MCF 10A (cell line): ENCODE measurements around the gene SLC27A2. TPM values are rescaled to one million over a fixed set of nuclear protein-coding genes. Genes with fewer than 3 reads are reported as not detected.

Experiments
- BruUV-seq: library from RNA; stranded (reverse); fragments of 400-500 nt; replicated peaks from 2 replicates; lab custom pipeline; 2021; lab: Mats Ljungman, UMichigan
- CTCF ChIA-PET: fragments of 300-600 bp; sonication (Branson Sonifier 250); formaldehyde crosslinking; extraction: SDS; loops from one replicate; lab custom pipeline; 2021; ENCODE audit warnings: antibody characterized with exemption, inconsistent platforms; lab: Yijun Ruan, JAX
- POLR2A ChIA-PET: fragments of 300-600, 350-650 bp; sonication (Branson Sonifier 250); formaldehyde crosslinking; extraction: SDS; loops from one replicate; lab custom pipeline; 2020; ENCODE audit warnings: antibody characterized with exemption, inconsistent platforms; lab: Yijun Ruan, JAX
- DNase-seq: peaks from one replicate; pipeline ENCODE4 v3.0.0-alpha.2; 2018; ENCODE audit not compliant: unreplicated experiment
- H3K27ac Mint-ChIP-seq: one replicate; pipeline ENCODE4 v1.8.0; 2022; ENCODE audit warnings: mild to moderate bottlenecking, low read depth, mixed read lengths; ENCODE audit not compliant: unreplicated experiment
- H3K27me3 Mint-ChIP-seq: one replicate; pipeline ENCODE4 v1.8.0; 2022; ENCODE audit warnings: mixed read lengths; ENCODE audit not compliant: insufficient read depth, unreplicated experiment
- H3K36me3 Mint-ChIP-seq: one replicate; pipeline ENCODE4 v1.8.0; 2022; ENCODE audit warnings: mild to moderate bottlenecking, moderate library complexity, mixed read lengths; ENCODE audit not compliant: insufficient read depth, unreplicated experiment
- H3K4me1 Mint-ChIP-seq: one replicate; pipeline ENCODE4 v1.8.0; 2022; ENCODE audit warnings: mixed read lengths; ENCODE audit not compliant: insufficient read depth, unreplicated experiment
- H3K4me3 Mint-ChIP-seq: one replicate; pipeline ENCODE4 v1.8.0; 2022; ENCODE audit warnings: mild to moderate bottlenecking, moderate library complexity, mixed read lengths; ENCODE audit not compliant: unreplicated experiment
- H3K9me3 Mint-ChIP-seq: one replicate; pipeline ENCODE4 v1.8.0; 2022; ENCODE audit warnings: mixed read lengths; ENCODE audit not compliant: unreplicated experiment
- intact Hi-C: fragments of 100-400 bp; cut with micrococcal nuclease; formaldehyde crosslinking; loops from 2 replicates; pipeline ENCODE4 v1.14.1; 2022
- total RNA-seq: library from RNA; stranded (reverse); gene quantifications from 2 replicates; pipeline ENCODE4 v1.2.3, GENCODE V29; 2022
- TF ChIP-seq, protein P1 (sequence below): fragments of 200-600 bp; IDR thresholded peaks from one replicate; pipeline ENCODE4 v1.8.0; 2022; ENCODE audit warnings: antibody characterized with exemption, mild to moderate bottlenecking; ENCODE audit not compliant: unreplicated experiment

Gene SLC27A2
- total RNA-seq, 1 experiment from 2014 or later: 0.84 TPM

DNA sequence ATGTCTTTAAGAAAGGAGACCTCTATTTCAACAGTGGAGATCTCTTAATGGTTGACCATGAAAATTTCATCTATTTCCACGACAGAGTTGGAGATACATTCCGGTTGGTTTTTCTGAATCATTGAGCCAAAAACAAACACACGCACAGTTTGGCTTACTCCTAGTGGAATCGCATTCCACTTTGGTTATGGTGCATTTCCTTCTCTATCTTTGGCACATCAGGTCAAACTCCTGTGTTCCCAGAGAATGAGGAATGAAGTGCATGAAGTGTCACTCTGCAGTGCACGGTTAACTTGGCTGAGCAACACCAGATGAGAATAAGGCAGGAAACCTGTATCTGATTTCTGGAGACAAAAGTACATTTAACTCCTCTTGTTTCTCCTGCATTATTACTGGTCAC, 45.1 kb downstream of the SLC27A2 start:
- H3K27me3 Mint-ChIP-seq: no peaks in the 10 kb centered on the region
- intact Hi-C loops: no loop called here
- no peaks in the 10 kb centered on the region for H3K9me3 Mint-ChIP-seq
- no TSS peak for BruUV-seq
- DNase-seq: no peak
- ChIA-PET POLR2A (no interaction called here), CTCF (no interaction called here)
- no peak overlapping the region for H3K27ac Mint-ChIP-seq
- H3K4me3 Mint-ChIP-seq: no peak overlapping the region
- no peaks in the 10 kb centered on the region for H3K4me1 Mint-ChIP-seq
- H3K36me3 Mint-ChIP-seq: peaks cover 6% of the 10 kb centered on the region
- TF ChIP-seq, protein P1, sequence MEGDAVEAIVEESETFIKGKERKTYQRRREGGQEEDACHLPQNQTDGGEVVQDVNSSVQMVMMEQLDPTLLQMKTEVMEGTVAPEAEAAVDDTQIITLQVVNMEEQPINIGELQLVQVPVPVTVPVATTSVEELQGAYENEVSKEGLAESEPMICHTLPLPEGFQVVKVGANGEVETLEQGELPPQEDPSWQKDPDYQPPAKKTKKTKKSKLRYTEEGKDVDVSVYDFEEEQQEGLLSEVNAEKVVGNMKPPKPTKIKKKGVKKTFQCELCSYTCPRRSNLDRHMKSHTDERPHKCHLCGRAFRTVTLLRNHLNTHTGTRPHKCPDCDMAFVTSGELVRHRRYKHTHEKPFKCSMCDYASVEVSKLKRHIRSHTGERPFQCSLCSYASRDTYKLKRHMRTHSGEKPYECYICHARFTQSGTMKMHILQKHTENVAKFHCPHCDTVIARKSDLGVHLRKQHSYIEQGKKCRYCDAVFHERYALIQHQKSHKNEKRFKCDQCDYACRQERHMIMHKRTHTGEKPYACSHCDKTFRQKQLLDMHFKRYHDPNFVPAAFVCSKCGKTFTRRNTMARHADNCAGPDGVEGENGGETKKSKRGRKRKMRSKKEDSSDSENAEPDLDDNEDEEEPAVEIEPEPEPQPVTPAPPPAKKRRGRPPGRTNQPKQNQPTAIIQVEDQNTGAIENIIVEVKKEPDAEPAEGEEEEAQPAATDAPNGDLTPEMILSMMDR: no peak

DNA sequence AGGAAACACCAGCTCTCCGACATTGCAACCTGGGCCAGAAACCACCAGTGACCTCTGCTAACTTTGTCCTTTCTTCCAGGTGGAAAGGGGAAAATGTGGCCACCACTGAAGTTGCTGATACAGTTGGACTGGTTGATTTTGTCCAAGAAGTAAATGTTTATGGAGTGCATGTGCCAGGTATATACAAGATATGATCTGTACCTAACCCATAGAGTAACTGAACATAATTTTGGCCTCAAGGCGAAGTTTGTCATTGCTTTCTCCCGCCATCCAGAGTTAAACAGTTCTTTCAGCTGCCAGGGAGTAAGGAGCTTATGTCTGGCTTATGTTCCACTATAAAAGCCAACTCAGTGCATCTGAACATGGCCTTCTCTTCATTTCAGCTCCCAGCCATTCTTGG, 46.9 kb downstream of the SLC27A2 start:
- Mint-ChIP-seq H3K27me3 (no peaks in the 10 kb centered on the region), H3K36me3 (peaks cover 6% of the 10 kb centered on the region), H3K4me1 (no peaks in the 10 kb centered on the region), H3K9me3 (no peaks in the 10 kb centered on the region), H3K27ac (no peak overlapping the region), H3K4me3 (no peak overlapping the region)
- POLR2A ChIA-PET: no interaction called here
- intact Hi-C loops: no loop called here
- DNase-seq: no peak
- no TSS peak for BruUV-seq
- TF ChIP-seq, protein P1: no peak
- CTCF ChIA-PET: interaction anchor here (0.5 to 1.0 kb wide), 2 partner anchors 43 to 81 kb away, joined by 3 to 5 read pairs; no protein-coding TSS in a partner anchor

DNA sequence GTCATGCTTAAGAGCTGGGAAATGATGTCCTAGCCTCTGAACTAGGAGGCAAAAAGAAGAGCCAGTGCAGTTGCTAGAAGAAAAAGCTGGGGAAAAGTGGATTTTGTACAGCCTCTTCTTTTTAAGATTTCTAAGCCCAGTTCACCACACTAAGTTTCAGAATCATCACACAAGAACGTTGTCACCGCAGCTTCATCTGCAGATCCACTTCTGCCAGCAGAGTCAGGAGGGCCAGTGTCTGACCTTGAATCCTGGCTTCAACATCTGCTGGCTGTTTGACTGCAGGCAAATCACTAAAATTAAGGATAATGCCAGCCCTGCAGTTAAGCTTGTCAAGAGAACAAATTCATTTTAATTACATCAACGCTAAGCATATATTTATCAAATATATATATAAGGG, 47.3 kb downstream of the SLC27A2 start:
- ChIA-PET POLR2A (no interaction called here), CTCF (interaction anchor here (0.5 to 1.0 kb wide), 3 partner anchors 19 to 81 kb away, joined by 3 to 5 read pairs (median 3); no protein-coding TSS in a partner anchor)
- Mint-ChIP-seq H3K27ac (no peak overlapping the region), H3K27me3 (no peaks in the 10 kb centered on the region), H3K9me3 (no peaks in the 10 kb centered on the region), H3K36me3 (peaks cover 6% of the 10 kb centered on the region), H3K4me3 (no peak overlapping the region), H3K4me1 (no peaks in the 10 kb centered on the region)
- DNase-seq: no peak
- intact Hi-C loops: no loop called here
- TF ChIP-seq, protein P1: no peak
- BruUV-seq: no TSS peak

DNA sequence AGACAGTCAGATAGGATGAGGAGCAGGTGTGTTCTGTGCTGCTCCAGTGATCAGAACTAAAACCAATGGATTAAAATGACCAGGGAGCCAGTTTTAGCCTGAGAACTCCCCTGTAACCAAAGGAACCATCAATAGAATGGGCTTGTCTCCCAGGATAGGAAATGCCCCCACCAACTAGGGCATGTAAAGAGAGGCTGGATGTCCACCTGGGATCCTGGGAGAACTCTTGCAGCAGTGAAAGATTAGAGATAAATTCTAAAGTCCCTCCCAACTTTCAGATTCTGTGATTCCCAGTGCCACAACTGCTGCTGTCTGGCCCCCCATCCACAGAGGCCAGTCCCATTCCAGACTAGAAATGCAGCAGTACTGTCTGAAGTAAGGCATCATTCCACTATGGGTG, 49.8 kb downstream of the SLC27A2 start:
- BruUV-seq: no TSS peak
- CTCF ChIA-PET: interaction anchor here (1.0 kb wide), 1 partner anchor 26 kb away, joined by 3 read pairs; no protein-coding TSS in a partner anchor
- POLR2A ChIA-PET: no interaction called here
- Mint-ChIP-seq H3K27ac (no peak overlapping the region), H3K27me3 (no peaks in the 10 kb centered on the region), H3K36me3 (peaks cover 6% of the 10 kb centered on the region), H3K9me3 (no peaks in the 10 kb centered on the region), H3K4me1 (no peaks in the 10 kb centered on the region), H3K4me3 (no peak overlapping the region)
- TF ChIP-seq, protein P1: no peak
- intact Hi-C loops: no loop called here
- DNase-seq: no peak
